Activated CD8-positive, alpha-beta T cell treated with anti-CD3 and anti-CD28 coated beads for 36 hours (primary cell): ENCODE data around the gene HS6ST1. TPM values are rescaled to one million over a fixed set of nuclear protein-coding genes. Genes with fewer than 3 reads are reported as not detected.

Experiments used
- ATAC-seq: fragments of 200-7000 bp; cut with Tn5 transposase; one replicate; pipeline ENCODE4 v1.10.0; 2021; ENCODE audit warnings: mild to moderate bottlenecking, moderate library complexity
- CTCF ChIA-PET: fragments of 350-600 bp; sonication (Branson Sonifier 250); formaldehyde crosslinking; loops from one replicate; lab custom pipeline; 2021; ENCODE audit warnings: antibody characterized with exemption; lab: Charles Lee
- POLR2A ChIA-PET: fragments of 350-600 bp; sonication (Branson Sonifier 250); formaldehyde crosslinking; loops from one replicate; lab custom pipeline; 2021; ENCODE audit warnings: antibody characterized with exemption; lab: Charles Lee
- DNase-seq: peaks from one replicate; pipeline ENCODE4 v3.0.0-alpha.2; 2020
- H3K27ac Mint-ChIP-seq: one replicate; pipeline ENCODE4 v1.8.0; 2021; ENCODE audit warnings: mild to moderate bottlenecking, mixed read lengths
- H3K27me3 Mint-ChIP-seq: one replicate; pipeline ENCODE4 v1.8.0; 2021; ENCODE audit warnings: mixed read lengths
- H3K36me3 Mint-ChIP-seq: one replicate; pipeline ENCODE4 v1.8.0; 2021; ENCODE audit warnings: low read depth, mixed read lengths
- H3K4me1 Mint-ChIP-seq: one replicate; pipeline ENCODE4 v1.8.0; 2021; ENCODE audit warnings: low read depth, mixed read lengths
- H3K4me3 Mint-ChIP-seq: one replicate; pipeline ENCODE4 v1.8.0; 2021; ENCODE audit warnings: mild to moderate bottlenecking, moderate library complexity, mixed read lengths
- H3K9me3 Mint-ChIP-seq: one replicate; pipeline ENCODE4 v1.8.0; 2021; ENCODE audit warnings: mixed read lengths
- CTCF ChIP-seq: fragments of 200-600 bp; IDR thresholded peaks from one replicate; pipeline ENCODE4 v1.8.0; 2022; ENCODE audit warnings: antibody characterized with exemption, mild to moderate bottlenecking
- intact Hi-C: fragments of 100-400 bp; cut with micrococcal nuclease; formaldehyde crosslinking; loops from one replicate; pipeline ENCODE4 v1.10.0; 2022
- total RNA-seq, 2 experiments: library from RNA; stranded (reverse); gene quantifications; one replicate each; pipeline ENCODE4 v1.2.3, GENCODE V29; 2021

Gene HS6ST1
- total RNA-seq, 2 experiments from 2014 or later: 12.5 to 13.0 TPM

DNA sequence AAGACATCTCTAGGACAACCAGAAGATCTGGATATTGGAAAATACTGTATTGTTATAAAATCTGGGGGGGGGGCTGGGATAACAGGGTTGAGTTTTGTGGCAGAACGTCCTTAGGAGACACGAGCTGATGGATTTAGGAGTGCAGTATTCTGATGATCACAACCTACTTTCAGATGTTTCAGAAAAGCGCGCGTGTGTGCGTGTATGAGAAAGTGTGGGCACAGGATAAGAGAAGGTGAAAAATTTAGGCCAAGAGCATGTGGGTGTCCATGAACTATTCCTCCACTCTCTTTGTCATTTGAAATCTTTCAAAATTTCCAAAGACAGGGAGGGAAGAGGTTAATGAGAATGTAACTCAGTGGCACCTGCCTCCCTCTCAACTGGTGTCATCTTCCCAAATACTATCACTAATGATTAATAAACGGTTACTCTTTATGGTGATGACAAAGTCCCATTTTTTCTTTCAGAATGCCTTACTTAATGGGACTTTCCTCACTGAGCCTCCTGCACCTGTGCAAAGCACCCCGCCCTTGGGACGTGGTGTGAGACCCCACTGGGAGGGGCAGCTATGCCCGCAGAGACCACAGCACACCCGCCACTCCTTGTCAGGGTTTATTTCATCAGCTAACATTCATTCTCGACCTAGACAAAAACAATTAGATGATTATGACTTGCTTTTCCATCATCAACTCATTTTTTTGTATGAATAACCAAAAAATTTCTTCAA is 53.6 kb downstream of the HS6ST1 start:
- DNase-seq (no peak), ATAC-seq (no peak)
- no peak overlapping the region for H3K4me3 Mint-ChIP-seq
- H3K36me3 Mint-ChIP-seq: no peaks in the 10 kb centered on the region
- intact Hi-C loops: no loop called here
- H3K27me3 Mint-ChIP-seq: no peaks in the 10 kb centered on the region
- TF ChIP-seq CTCF: no peak
- ChIA-PET CTCF (no interaction called here), POLR2A (no interaction called here)
- no peak overlapping the region for H3K27ac Mint-ChIP-seq
- H3K4me1 Mint-ChIP-seq: no peaks in the 10 kb centered on the region
- no peaks in the 10 kb centered on the region for H3K9me3 Mint-ChIP-seq

DNA sequence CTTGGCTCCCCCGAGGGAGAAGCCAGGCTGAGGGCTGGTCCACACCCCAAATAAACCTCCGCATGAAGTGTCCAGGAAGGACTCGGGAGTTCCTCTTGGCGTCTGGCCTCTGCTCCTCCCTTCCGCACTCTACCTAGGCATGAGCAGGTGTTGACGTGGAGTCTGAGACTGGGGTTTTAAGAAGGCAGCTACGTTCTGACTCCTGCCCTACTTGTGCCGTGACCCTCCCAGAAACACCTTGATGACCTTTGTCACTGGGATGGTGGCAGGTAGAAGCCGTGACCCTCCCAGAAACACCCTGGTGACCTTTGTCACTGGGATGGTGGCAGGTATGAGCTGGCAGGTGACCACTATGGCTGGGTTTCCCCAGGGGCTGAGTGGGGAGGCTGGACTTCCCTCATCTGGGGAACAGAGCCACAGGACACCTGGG is 54.8 kb downstream of the HS6ST1 start:
- Mint-ChIP-seq H3K36me3 (no peaks in the 10 kb centered on the region), H3K27ac (no peak overlapping the region), H3K27me3 (no peaks in the 10 kb centered on the region), H3K4me3 (no peak overlapping the region), H3K4me1 (no peaks in the 10 kb centered on the region), H3K9me3 (no peaks in the 10 kb centered on the region)
- no peak for TF ChIP-seq CTCF
- DNase-seq (no peak), ATAC-seq (no peak)
- intact Hi-C loops: no loop called here
- POLR2A ChIA-PET: no interaction called here
- CTCF ChIA-PET: no interaction called here

GRCh38 chr2:128262315-128263253 is 56.1 kb downstream of the HS6ST1 start:
- Mint-ChIP-seq H3K4me3 (no peak overlapping the region), H3K9me3 (no peaks in the 10 kb centered on the region), H3K27me3 (no peaks in the 10 kb centered on the region), H3K4me1 (no peaks in the 10 kb centered on the region), H3K27ac (no peak overlapping the region), H3K36me3 (no peaks in the 10 kb centered on the region)
- intact Hi-C loops: no loop called here
- no peak for TF ChIP-seq CTCF
- ChIA-PET CTCF (no interaction called here), POLR2A (no interaction called here)
- ATAC-seq (no peak), DNase-seq (no peak)

DNA sequence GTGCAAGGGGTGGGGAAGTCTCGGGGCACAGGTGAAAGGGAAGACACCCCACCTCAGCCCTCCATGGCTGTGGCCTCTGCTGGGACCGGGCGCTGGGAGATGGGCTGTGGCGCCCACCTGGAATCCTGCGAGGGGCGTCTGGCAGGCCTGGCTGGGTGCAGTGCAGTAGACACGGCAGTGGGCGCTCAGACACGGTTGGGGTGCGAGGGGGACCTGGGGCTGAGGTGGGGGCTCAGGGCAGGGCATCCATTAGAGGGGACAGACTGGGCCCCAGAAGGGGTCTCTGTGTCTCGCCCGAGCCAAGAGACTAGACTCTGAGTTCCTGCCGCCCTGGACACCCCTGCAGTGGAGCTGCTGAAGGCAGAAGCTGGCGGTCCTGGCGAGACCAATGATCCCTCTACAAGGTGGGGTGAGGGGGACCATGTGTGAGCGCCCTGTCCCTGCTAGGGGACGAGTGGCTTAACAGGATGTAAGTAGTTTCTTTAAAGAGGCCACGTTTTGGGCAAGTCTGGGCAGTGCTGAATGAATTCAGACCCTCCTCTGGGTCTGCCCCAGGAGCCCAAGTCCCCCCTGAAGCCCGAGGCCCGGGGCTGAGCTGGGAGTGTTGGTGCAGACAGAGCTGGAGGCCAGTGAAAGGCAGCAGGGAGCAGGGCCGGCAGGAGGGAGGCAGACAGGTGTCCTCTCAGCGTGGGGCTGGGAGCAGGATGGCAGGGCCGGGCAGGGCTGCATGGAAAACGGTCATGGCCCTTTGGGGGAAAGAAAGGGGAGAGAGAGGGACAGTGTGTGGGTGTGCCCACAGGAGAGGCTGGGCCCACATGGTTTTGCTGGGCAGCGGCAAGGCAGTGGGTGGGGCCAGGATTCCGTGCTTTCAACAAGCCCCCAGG is 57.2 kb downstream of the HS6ST1 start:
- ChIA-PET CTCF (no interaction called here), POLR2A (no interaction called here)
- no peak for TF ChIP-seq CTCF
- intact Hi-C loops: no loop called here
- H3K27ac Mint-ChIP-seq: no peak overlapping the region
- no peaks in the 10 kb centered on the region for H3K27me3 Mint-ChIP-seq
- no peak for DNase-seq
- no peak overlapping the region for H3K4me3 Mint-ChIP-seq
- H3K9me3 Mint-ChIP-seq: no peaks in the 10 kb centered on the region
- H3K4me1 Mint-ChIP-seq: no peaks in the 10 kb centered on the region
- H3K36me3 Mint-ChIP-seq: no peaks in the 10 kb centered on the region
- no peak for ATAC-seq
